Peyer's patch (tissue), 4 donors: ENCODE data around the gene MMP21. TPM values are rescaled to one million over a fixed set of nuclear protein-coding genes. Genes with fewer than 3 reads are reported as not detected.

ENCODE experiments used
- DNase-seq, 3 donors: peaks; one replicate each; pipeline ENCODE4 v3.0.0-alpha.2; 2017 to 2019
- H3K27ac ChIP-seq, 4 donors: fragments of 200-600 bp; sonication (generic); one replicate each; pipeline ENCODE4 v1.5.1; 2016 to 2019
- H3K27me3 ChIP-seq, 2 donors: fragments of 200-600 bp; sonication (generic); one replicate each; pipeline ENCODE4 v1.5.1; 2019
- H3K36me3 ChIP-seq, 3 donors: fragments of 200-600 bp; sonication (generic); one replicate each; pipeline ENCODE4 v1.5.1; 2016 to 2019
- H3K4me1 ChIP-seq, 4 donors: fragments of 200-600 bp; sonication (generic); one replicate each; pipeline ENCODE4 v1.5.1; 2016 to 2019
- H3K4me3 ChIP-seq, 4 donors: fragments of 200-600 bp; sonication (generic); 1 replicate in 3 of 4; 2 replicates in 1 of 4; pipeline ENCODE4 v1.5.1; 2016 to 2019; ENCODE audit warnings: mild to moderate bottlenecking in 1 of 4
- H3K9me3 ChIP-seq, 4 donors: fragments of 200-600 bp; sonication (generic); one replicate each; pipeline ENCODE4 v1.5.1; 2016 to 2019; ENCODE audit warnings: mild to moderate bottlenecking in 1 of 4
- POLR2A ChIP-seq, 2 donors: fragments of 450-650 bp; IDR thresholded peaks; one replicate each; pipeline ENCODE4 v1.5.1; 2017; ENCODE audit warnings: antibody characterized with exemption in 2 of 2, mild to moderate bottlenecking in 2 of 2, moderate library complexity in 2 of 2
- total RNA-seq, 4 donors: library from RNA; depleted of rRNA; stranded (reverse); fragments of >200 nt; gene quantifications; one replicate each; pipeline ENCODE4 v1.1.0, GENCODE V29; 2016
- TF ChIP-seq, protein P1 (sequence below), 6 experiments: fragments of 450-650 bp in 4 of 6; fragments of 200-600 bp in 2 of 6; sonication (generic) in 1 of 6; IDR thresholded peaks; one replicate each; pipeline ENCODE4 v1.5.1; 2017 to 2019; ENCODE audit warnings: antibody characterized with exemption in 6 of 6, mild to moderate bottlenecking in 3 of 6, moderate library complexity in 1 of 6

The MMP21 gene
- total RNA-seq, 4 donors from 2014 or later = 1.2 to 2.5 TPM; not detected in 2

- Histone ChIP-seq H3K27me3 (no peaks in the 10 kb centered on the region), H3K4me1 (no peaks in the 10 kb centered on the region), H3K4me3 (no peak overlapping the region), H3K9me3 (no peaks in the 10 kb centered on the region), H3K27ac (no peak overlapping the region), H3K36me3 (peaks cover 0 to 99% (median 0%) of the 10 kb centered on the region in 3 donors)
- TF ChIP-seq POLR2A (IDR thresholded peaks at IDR 0.05) = no peak
- TF ChIP-seq, protein P1, sequence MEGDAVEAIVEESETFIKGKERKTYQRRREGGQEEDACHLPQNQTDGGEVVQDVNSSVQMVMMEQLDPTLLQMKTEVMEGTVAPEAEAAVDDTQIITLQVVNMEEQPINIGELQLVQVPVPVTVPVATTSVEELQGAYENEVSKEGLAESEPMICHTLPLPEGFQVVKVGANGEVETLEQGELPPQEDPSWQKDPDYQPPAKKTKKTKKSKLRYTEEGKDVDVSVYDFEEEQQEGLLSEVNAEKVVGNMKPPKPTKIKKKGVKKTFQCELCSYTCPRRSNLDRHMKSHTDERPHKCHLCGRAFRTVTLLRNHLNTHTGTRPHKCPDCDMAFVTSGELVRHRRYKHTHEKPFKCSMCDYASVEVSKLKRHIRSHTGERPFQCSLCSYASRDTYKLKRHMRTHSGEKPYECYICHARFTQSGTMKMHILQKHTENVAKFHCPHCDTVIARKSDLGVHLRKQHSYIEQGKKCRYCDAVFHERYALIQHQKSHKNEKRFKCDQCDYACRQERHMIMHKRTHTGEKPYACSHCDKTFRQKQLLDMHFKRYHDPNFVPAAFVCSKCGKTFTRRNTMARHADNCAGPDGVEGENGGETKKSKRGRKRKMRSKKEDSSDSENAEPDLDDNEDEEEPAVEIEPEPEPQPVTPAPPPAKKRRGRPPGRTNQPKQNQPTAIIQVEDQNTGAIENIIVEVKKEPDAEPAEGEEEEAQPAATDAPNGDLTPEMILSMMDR (IDR thresholded peaks at IDR 0.05) = no peak
- DNase-seq = no peak
Observed at GRCh38 chr10:125734148-125734547, 41.5 kb downstream of the MMP21 start.

- Histone ChIP-seq H3K9me3 (no peaks in the 10 kb centered on the region), H3K27ac (no peak overlapping the region), H3K4me1 (peaks cover 0 to 3% (median 0%) of the 10 kb centered on the region in 4 donors), H3K27me3 (no peaks in the 10 kb centered on the region), H3K36me3 (peaks cover 0 to 98% (median 0%) of the 10 kb centered on the region in 3 donors), H3K4me3 (no peak overlapping the region)
- TF ChIP-seq POLR2A (IDR thresholded peaks at IDR 0.05) = no peak
- TF ChIP-seq, protein P1 (IDR thresholded peaks at IDR 0.05) = no peak
- DNase-seq = no peak
Observed at GRCh38 chr10:125727436-125727835, 48.2 kb downstream of the MMP21 start.

GRCh38 chr10:125726914-125727313, 48.7 kb downstream of the MMP21 start:
- Histone ChIP-seq H3K9me3 (no peaks in the 10 kb centered on the region), H3K36me3 (peaks cover 0 to 98% (median 0%) of the 10 kb centered on the region in 3 donors), H3K4me3 (no peak overlapping the region), H3K27ac (no peak overlapping the region), H3K4me1 (peaks cover 0 to 3% (median 0%) of the 10 kb centered on the region in 4 donors), H3K27me3 (no peaks in the 10 kb centered on the region)
- DNase-seq = no peak
- TF ChIP-seq, protein P1 (IDR thresholded peaks at IDR 0.05) = no peak

GRCh38 chr10:125722811-125723210, 52.8 kb downstream of the MMP21 start:
- peaks cover 0 to 15% (median 6%) of the 10 kb centered on the region in 4 donors for H3K4me1 ChIP-seq
- peaks cover 0 to 61% (median 0%) of the 10 kb centered on the region in 3 donors for H3K36me3 ChIP-seq
- H3K9me3 ChIP-seq = no peaks in the 10 kb centered on the region
- TF ChIP-seq, protein P1 (IDR thresholded peaks at IDR 0.05) = no peak
- no peak for TF ChIP-seq POLR2A (IDR thresholded peaks at IDR 0.05)
- no peaks in the 10 kb centered on the region for H3K27me3 ChIP-seq
- no peak for DNase-seq
- H3K4me3 ChIP-seq = no peak overlapping the region
- H3K27ac ChIP-seq = no peak overlapping the region

- peaks cover 0 to 44% (median 0%) of the 10 kb centered on the region in 3 donors for H3K36me3 ChIP-seq
- H3K27ac ChIP-seq = no peak overlapping the region
- peaks cover 0 to 13% (median 6%) of the 10 kb centered on the region in 4 donors for H3K4me1 ChIP-seq
- no peaks in the 10 kb centered on the region for H3K9me3 ChIP-seq
- H3K27me3 ChIP-seq = no peaks in the 10 kb centered on the region
- H3K4me3 ChIP-seq = no peak overlapping the region
- no peak for TF ChIP-seq POLR2A (IDR thresholded peaks at IDR 0.05)
- TF ChIP-seq, protein P1 (IDR thresholded peaks at IDR 0.05) = no peak
- no peak for DNase-seq
Observed at GRCh38 chr10:125721035-125721434, 54.6 kb downstream of the MMP21 start.

DNA sequence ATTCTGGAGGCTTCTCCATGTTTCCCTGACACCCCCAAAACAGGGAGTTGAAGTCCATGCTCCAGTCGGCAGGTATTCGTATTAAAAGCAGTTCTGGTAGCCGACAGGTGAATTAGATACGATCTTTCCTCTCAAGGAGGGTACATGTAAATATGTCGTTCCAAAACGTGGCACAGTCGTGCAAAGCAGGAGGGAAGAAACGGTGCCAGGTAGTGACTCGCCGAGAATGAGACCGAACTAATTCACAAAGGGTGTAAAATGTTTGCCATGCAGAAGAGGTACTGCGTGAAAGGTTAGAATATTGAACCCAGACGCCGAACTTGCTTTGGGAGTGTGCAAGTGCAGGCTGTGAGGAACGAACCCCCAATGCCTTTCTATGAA, 55.6 kb downstream of the MMP21 start:
- H3K4me3 ChIP-seq = peak overlapping the region; percentile 72 to 87 (median 82)
- no peak for TF ChIP-seq POLR2A (IDR thresholded peaks at IDR 0.05)
- TF ChIP-seq, protein P1 (IDR thresholded peaks at IDR 0.05) = no peak
- peaks cover 0 to 33% (median 0%) of the 10 kb centered on the region in 3 donors for H3K36me3 ChIP-seq
- peaks cover 0 to 13% (median 6%) of the 10 kb centered on the region in 4 donors for H3K4me1 ChIP-seq
- no peaks in the 10 kb centered on the region for H3K9me3 ChIP-seq
- DNase-seq = no peak
- H3K27me3 ChIP-seq = no peaks in the 10 kb centered on the region
- peak overlapping the region; percentile 79 to 88 (median 84) for H3K27ac ChIP-seq
